GM12878 (cell line): ENCODE data around the gene TRMO.

Experiments used
- CTCF ChIP-seq, 3 experiments: IDR thresholded peaks in 2 of 3; conservative IDR thresholded peaks in 1 of 3; 2 replicates each; pipeline ENCODE4 v1.5.1; 2011; ENCODE audit warnings: low read depth in 3 of 3, low read length in 3 of 3, mild to moderate bottlenecking in 3 of 3, control low read depth in 2 of 3, moderate library complexity in 2 of 3, inconsistent platforms in 1 of 3, mixed read lengths in 1 of 3; ENCODE audit not compliant: control insufficient read depth in 2 of 3, insufficient read depth in 1 of 3; ENCODE audit errors: extremely low read depth in 1 of 3
- HCFC1 ChIP-seq: fragments of 150-350 bp; IDR thresholded peaks from 2 replicates; pipeline ENCODE4 v1.6.1; 2014; ENCODE audit warnings: low read length
- POLR2A ChIP-seq: IDR thresholded peaks from 2 replicates; pipeline ENCODE4 v1.6.1; 2011; ENCODE audit warnings: low read depth, mild to moderate bottlenecking, low read length
- TF ChIP-seq, protein P1 (sequence below): fragments of 450-650 bp; formaldehyde crosslinking; IDR thresholded peaks from 2 replicates; pipeline ENCODE4 v1.4.0; 2022; ENCODE audit warnings: mild to moderate bottlenecking, moderate library complexity

DNA sequence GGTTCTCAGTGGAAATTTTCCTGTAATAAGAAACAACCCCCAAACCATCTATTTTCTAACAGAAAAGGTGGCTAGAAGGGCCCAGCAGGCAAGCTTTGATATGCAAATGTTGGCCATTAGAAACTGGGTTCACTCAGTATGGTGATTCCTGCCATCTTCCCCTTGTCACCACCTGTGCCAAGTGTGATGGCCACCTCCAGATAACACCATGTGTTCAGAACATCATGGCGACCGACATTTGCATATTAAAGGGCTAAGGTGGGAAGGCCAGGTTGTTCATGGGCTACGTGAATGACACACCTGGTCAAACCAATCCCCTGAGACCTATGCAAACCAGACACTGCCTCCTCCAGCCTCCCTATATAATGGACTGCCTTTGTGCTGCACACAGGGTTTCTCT, 48.9 kb downstream of the TRMO start:
- TF ChIP-seq HCFC1: no peak
- TF ChIP-seq CTCF (IDR thresholded peaks at IDR 0.05 in 2 of 3, conservative IDR thresholded peaks at IDR 0.05 in 1 of 3; ENCODE audit: control insufficient read depth in 2 of 3, extremely low read depth in 1 of 3, insufficient read depth in 1 of 3, low read depth in 3 of 3, low read length in 3 of 3): no peak
- TF ChIP-seq, protein P1, sequence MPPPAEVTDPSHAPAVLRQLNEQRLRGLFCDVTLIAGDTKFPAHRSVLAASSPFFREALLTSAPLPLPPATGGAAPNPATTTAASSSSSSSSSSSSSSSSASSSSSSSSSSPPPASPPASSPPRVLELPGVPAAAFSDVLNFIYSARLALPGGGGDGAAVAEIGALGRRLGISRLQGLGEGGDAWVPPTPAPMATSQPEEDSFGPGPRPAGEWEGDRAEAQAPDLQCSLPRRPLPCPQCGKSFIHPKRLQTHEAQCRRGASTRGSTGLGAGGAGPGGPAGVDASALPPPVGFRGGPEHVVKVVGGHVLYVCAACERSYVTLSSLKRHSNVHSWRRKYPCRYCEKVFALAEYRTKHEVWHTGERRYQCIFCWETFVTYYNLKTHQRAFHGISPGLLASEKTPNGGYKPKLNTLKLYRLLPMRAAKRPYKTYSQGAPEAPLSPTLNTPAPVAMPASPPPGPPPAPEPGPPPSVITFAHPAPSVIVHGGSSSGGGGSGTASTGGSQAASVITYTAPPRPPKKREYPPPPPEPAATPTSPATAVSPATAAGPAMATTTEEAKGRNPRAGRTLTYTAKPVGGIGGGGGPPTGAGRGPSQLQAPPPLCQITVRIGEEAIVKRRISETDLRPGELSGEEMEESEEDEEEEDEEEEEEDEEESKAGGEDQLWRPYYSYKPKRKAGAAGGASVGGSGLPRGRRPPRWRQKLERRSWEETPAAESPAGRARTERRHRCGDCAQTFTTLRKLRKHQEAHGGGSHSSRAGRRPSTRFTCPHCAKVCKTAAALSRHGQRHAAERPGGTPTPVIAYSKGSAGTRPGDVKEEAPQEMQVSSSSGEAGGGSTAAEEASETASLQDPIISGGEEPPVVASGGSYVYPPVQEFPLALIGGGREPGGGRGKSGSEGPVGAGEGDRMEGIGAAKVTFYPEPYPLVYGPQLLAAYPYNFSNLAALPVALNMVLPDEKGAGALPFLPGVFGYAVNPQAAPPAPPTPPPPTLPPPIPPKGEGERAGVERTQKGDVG (CRISPR knock-in tag): no peak
- TF ChIP-seq POLR2A: no peak
